ENCODE results near the gene TENM4. TPM values are rescaled to one million over a fixed set of nuclear protein-coding genes. Genes with fewer than 3 reads are reported as not detected.

The TENM4 gene
- polyA plus RNA-seq, 1 experiment: 0.39 TPM

DNA sequence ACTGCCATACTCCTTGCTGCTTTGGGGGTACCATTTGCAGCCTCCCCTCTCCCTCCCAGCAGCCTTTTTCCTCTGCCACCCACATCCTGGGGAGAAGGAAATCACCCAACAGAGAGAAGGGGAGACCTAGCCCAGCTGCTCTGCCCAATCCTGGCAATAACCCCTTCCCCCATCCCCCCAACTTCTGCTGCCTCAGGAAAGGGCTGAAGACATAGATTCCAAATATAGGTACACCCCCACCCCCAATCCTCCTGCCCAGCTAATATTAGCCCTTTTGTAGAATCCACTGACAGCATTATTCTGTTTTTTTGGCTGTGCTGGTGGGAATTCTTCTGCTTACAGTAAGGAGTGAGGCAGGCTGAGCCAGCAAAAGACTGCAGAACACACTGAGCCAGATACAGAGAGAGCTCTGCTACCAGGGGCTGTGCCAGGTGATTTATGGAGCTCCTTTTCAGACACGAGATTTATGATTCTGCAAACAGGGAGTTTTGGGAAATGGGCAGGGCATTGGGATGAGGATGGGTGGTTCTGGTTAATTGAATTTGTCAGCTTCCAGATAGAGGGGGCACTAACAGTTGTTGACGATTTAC lies 164.0 kb downstream of the TENM4 start:
- ChIA-PET POLR2A (no interaction called here), CTCF (no interaction called here)
- TF ChIP-seq, protein P1, sequence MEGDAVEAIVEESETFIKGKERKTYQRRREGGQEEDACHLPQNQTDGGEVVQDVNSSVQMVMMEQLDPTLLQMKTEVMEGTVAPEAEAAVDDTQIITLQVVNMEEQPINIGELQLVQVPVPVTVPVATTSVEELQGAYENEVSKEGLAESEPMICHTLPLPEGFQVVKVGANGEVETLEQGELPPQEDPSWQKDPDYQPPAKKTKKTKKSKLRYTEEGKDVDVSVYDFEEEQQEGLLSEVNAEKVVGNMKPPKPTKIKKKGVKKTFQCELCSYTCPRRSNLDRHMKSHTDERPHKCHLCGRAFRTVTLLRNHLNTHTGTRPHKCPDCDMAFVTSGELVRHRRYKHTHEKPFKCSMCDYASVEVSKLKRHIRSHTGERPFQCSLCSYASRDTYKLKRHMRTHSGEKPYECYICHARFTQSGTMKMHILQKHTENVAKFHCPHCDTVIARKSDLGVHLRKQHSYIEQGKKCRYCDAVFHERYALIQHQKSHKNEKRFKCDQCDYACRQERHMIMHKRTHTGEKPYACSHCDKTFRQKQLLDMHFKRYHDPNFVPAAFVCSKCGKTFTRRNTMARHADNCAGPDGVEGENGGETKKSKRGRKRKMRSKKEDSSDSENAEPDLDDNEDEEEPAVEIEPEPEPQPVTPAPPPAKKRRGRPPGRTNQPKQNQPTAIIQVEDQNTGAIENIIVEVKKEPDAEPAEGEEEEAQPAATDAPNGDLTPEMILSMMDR (IDR thresholded peaks at IDR 0.05; ENCODE audit: insufficient read depth, low read depth, low read length): no peak
- Histone ChIP-seq H3K27me3 (ENCODE audit: control insufficient read depth, insufficient read depth, low read length) (no peaks in the 10 kb centered on the region), H3K4me3 (ENCODE audit: low read depth, low read length) (no peak overlapping the region), H3K36me3 (ENCODE audit: control insufficient read depth, insufficient read depth, low read length) (no peaks in the 10 kb centered on the region)
- no peak for DNase-seq (ENCODE audit: low read depth)

DNA sequence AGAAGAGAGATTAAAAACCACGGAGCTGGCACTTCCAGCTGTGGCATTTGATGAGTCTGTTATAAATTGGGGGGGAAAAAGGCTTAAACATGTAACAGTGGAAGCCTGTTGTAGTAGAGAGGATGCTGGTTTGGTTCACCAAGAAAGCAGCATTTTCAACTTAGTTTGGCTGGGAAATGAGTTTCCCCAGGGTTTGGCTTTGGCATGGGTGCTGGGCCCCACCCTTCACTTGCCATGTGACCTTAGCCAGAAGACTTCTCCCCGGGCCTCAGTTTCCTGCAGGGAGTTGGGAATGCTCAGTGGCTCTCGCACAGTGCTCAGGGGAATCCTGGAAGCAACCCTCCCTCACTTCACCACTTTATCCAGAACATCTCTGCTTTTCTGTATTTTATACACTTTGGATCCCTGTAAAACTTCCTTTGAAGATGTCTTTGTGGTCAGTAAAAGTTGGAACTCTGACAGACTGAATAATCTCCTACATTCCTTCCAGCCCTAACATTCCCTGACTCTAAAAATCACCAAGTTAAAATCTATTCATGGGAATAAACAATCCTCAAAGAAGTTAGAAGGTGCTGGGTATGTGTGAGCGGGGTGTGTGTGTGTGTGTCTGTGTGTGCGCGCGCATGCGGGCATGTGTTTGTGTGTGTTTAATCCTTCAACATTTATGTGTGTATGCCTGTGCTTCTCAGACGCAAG lies 166.0 kb downstream of the TENM4 start:
- POLR2A ChIA-PET: no interaction called here
- peak; percentile 45 for DNase-seq (ENCODE audit: low read depth)
- Histone ChIP-seq H3K27me3 (ENCODE audit: control insufficient read depth, insufficient read depth, low read length) (no peaks in the 10 kb centered on the region), H3K36me3 (ENCODE audit: control insufficient read depth, insufficient read depth, low read length) (no peaks in the 10 kb centered on the region), H3K4me3 (ENCODE audit: low read depth, low read length) (no peak overlapping the region)
- CTCF ChIA-PET: no interaction called here
- TF ChIP-seq, protein P1 (IDR thresholded peaks at IDR 0.05; ENCODE audit: insufficient read depth, low read depth, low read length): no peak

DNA sequence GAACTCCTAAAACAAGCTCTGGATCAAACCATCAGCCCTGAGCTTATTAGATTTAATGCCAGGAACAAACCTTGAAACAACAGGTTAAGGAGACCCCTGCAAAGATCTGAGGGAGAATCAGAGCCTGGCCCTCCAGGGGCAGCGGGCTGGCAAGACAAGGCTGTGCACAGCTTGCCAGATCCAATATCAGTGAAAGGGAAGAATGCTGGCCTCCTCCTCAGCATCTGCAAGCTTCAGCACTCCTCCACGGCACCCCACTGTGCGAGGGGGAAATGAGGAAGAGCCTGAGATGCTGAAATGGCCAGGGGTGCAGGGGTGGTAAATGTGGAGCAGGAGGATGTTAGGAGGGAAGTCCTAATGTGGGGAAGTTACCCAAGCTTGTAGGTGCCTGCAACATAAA lies 167.0 kb downstream of the TENM4 start:
- ChIA-PET POLR2A (no interaction called here), CTCF (no interaction called here)
- Histone ChIP-seq H3K4me3 (ENCODE audit: low read depth, low read length) (no peak overlapping the region), H3K27me3 (ENCODE audit: control insufficient read depth, insufficient read depth, low read length) (no peaks in the 10 kb centered on the region), H3K36me3 (ENCODE audit: control insufficient read depth, insufficient read depth, low read length) (no peaks in the 10 kb centered on the region)
- TF ChIP-seq, protein P1 (IDR thresholded peaks at IDR 0.05; ENCODE audit: insufficient read depth, low read depth, low read length): no peak
- DNase-seq (ENCODE audit: low read depth): no peak

DNA sequence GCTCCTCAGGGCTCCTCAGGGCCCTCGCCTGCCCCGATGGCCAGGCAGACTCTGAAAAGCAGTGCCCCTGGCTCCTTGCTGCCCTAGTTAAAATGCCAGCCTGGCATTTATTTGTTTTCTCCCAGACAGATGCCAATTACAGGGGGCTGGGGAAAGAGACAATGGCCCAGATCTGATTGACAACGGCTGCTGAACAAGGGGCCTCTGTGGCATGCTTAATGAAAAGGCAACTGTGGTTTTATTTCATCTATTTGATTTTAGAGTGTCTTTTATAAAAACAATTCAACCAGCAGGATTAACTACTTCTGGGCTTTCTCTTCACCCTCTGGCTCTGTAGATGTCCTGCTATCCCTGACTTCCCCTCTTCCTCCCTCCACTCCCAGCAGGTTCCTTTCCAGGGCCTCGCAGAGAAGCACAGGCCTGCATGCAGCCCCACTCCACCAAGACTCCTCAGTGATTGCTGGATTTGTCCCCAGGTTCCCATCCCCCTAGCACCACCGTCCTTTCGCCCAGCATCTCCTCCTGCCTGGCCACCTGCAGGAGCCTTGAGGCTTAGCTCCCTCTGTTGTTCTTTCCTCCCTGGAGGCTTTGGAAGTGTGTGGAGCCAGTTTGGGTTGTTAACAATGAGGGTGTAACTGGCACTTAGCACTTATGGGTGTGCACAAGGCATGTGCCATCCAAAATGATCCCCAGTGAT lies 171.1 kb downstream of the TENM4 start:
- ChIA-PET CTCF (no interaction called here), POLR2A (no interaction called here)
- H3K27me3 ChIP-seq (ENCODE audit: control insufficient read depth, insufficient read depth, low read length): no peaks in the 10 kb centered on the region
- H3K36me3 ChIP-seq (ENCODE audit: control insufficient read depth, insufficient read depth, low read length): no peaks in the 10 kb centered on the region
- TF ChIP-seq, protein P1 (IDR thresholded peaks at IDR 0.05; ENCODE audit: insufficient read depth, low read depth, low read length): no peak
- no peak for DNase-seq (ENCODE audit: low read depth)
- no peak overlapping the region for H3K4me3 ChIP-seq (ENCODE audit: low read depth, low read length)

DNA sequence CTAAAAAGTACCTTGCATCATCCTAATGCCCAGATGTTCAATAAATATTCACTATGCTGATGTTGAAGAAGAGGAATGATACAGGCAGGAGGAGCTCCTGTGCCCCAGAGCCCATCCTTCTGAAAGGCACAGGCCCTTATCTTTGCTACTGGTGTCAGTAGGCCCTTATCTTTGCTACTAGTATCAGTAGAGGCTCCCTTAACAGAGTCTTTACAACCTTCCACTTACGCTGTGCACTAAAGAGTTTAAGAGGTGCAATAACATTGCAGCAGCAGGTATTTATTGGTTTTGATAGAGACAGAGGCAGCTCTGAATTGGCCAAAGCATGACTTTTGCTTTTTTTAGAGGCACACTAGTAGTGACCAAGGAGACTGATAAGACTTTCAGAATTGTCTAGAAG lies 174.4 kb downstream of the TENM4 start:
- POLR2A ChIA-PET: no interaction called here

More for the DNA sequence above, 174.4 kb downstream of the TENM4 start:
- CTCF ChIA-PET: interaction anchor here (0.6 kb wide), 1 partner anchor 621 kb away, joined by 3 read pairs; no protein-coding TSS in a partner anchor
- Histone ChIP-seq H3K36me3 (ENCODE audit: control insufficient read depth, insufficient read depth, low read length) (no peaks in the 10 kb centered on the region), H3K27me3 (ENCODE audit: control insufficient read depth, insufficient read depth, low read length) (no peaks in the 10 kb centered on the region), H3K4me3 (ENCODE audit: low read depth, low read length) (no peak overlapping the region)
- TF ChIP-seq, protein P1 (IDR thresholded peaks at IDR 0.05; ENCODE audit: insufficient read depth, low read depth, low read length): no peak
- no peak for DNase-seq (ENCODE audit: low read depth)

All from BJ (cell line).